ENCODE measurements around the gene ZCCHC10. TPM values are rescaled to one million over a fixed set of nuclear protein-coding genes. Genes with fewer than 3 reads are reported as not detected.

The ZCCHC10 gene
- 25.2 TPM for total RNA-seq

GRCh38 chr5:133025804-133026663 lies at the start of gene ZCCHC10:
ZCCHC10 (minus strand) TSS chr5:133026549; CDS start chr5:133026537, 12 bp downstream.
- no peaks in the 10 kb centered on the region for H3K27me3 ChIP-seq (ENCODE audit: insufficient read depth, low read length)
- H3K4me3 ChIP-seq (ENCODE audit: low read length) = peak within 1 kb of the TSS; percentile 97
- peaks cover 17% of the 10 kb centered on the region for H3K4me1 ChIP-seq (ENCODE audit: insufficient read depth, low read length)
- H3K9me3 ChIP-seq (ENCODE audit: low read depth, low read length) = no peaks in the 10 kb centered on the region

DNA sequence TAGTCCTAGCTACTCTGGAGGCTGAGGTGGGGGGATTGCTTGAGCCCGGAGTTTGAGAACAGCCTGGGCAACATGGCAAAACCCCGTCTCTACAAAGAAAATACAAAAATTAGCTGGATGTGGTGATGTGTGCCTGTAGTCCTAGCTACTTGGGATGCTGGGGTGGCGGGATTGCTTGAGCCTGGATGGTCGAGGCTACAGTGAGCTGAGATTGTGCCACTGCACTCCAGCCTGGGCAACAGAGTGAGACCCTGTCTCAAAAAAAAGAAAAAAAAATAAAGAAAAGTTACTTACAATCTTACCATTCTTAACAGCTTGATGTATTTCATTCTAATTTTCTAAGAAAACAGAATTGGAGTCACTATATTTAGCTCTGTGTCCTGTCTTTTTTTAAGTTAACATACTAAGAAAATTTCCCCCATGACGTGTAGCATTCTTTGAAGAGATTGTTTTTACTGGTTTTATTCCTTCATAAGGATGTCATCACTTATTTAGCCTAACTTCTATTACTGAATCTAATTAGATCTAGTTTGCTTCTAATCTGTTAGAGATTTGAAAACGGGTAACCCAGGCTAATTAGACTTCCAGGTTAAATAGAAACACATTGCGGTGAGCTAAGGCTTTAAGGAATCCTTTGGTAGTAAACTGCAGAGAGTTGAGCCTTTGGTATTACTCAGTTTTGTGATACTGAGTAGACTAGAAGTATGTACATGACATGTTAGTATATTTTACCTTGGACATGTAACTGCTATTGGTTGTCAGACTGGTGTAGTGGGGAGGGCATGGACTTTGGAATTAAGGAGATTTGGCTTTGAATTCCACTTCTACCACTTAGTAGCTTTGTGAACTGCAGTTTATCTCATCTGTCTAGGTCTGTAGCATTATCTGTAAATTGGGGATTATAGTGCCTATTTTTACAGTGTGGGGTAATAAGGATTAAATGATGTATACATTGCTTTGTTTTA lies 49.5 kb upstream of the ZCCHC10 start:
- no peaks in the 10 kb centered on the region for H3K27me3 ChIP-seq (ENCODE audit: insufficient read depth, low read length)
- H3K4me3 ChIP-seq (ENCODE audit: low read length) = no peak overlapping the region
- no peaks in the 10 kb centered on the region for H3K4me1 ChIP-seq (ENCODE audit: insufficient read depth, low read length)
- H3K9me3 ChIP-seq (ENCODE audit: low read depth, low read length) = no peaks in the 10 kb centered on the region

- Histone ChIP-seq H3K4me1 (ENCODE audit: insufficient read depth, low read length) (no peaks in the 10 kb centered on the region), H3K4me3 (ENCODE audit: low read length) (no peak overlapping the region), H3K9me3 (ENCODE audit: low read depth, low read length) (no peaks in the 10 kb centered on the region), H3K27me3 (ENCODE audit: insufficient read depth, low read length) (no peaks in the 10 kb centered on the region)
Observed at GRCh38 chr5:133072021-133072420, 45.7 kb upstream of the ZCCHC10 start.

- no peaks in the 10 kb centered on the region for H3K27me3 ChIP-seq (ENCODE audit: insufficient read depth, low read length)
- no peaks in the 10 kb centered on the region for H3K9me3 ChIP-seq (ENCODE audit: low read depth, low read length)
- H3K4me3 ChIP-seq (ENCODE audit: low read length) = no peak overlapping the region
- peaks cover 17% of the 10 kb centered on the region for H3K4me1 ChIP-seq (ENCODE audit: insufficient read depth, low read length)
Observed at GRCh38 chr5:133066045-133066444, 39.7 kb upstream of the ZCCHC10 start.

DNA sequence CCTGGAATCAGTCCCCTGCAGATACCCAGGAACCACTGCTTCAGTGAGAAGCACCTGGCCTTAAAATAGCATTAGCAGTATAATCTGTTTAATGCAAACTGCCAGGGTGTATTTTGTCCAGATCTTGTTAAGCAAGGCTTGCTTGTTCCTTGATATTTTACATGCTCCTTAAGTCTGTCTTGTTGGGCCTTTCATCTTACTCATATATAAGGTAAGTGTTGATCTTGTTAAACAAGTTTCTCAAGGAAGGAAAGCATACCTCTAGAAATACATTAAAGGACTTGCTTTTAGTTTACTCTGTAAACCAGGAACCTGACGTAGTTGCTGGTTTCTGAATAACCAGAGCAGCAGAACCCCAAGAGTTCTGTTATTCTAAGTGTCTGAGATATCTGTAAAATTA lies 39.1 kb upstream of the ZCCHC10 start:
- Histone ChIP-seq H3K4me3 (ENCODE audit: low read length) (no peak overlapping the region), H3K27me3 (ENCODE audit: insufficient read depth, low read length) (no peaks in the 10 kb centered on the region), H3K9me3 (ENCODE audit: low read depth, low read length) (no peaks in the 10 kb centered on the region), H3K4me1 (ENCODE audit: insufficient read depth, low read length) (peaks cover 17% of the 10 kb centered on the region)

- Histone ChIP-seq H3K4me3 (ENCODE audit: low read length) (no peak overlapping the region), H3K4me1 (ENCODE audit: insufficient read depth, low read length) (peaks cover 17% of the 10 kb centered on the region), H3K9me3 (ENCODE audit: low read depth, low read length) (no peaks in the 10 kb centered on the region), H3K27me3 (ENCODE audit: insufficient read depth, low read length) (no peaks in the 10 kb centered on the region)
Observed at GRCh38 chr5:133063965-133064364, 37.6 kb upstream of the ZCCHC10 start.

DNA sequence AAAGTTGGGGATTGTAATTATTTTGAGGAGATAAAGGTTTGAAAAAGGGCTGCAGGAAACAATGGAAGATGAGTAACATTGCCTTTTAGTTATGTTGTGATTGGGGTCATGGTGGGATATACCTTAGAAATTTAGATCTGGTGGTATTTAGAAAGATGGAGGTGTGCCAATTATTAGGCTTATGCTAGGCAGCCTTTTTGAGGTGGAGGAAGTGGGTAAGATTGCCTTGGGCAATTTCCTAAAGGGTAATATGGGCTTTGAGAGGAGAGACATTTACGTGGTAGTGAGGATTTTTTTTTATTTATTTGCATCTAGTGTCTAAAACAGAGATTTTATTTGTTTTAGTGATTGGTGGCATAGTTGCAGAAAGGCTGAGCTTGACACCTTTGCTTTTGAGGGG lies 35.9 kb upstream of the ZCCHC10 start:
- Histone ChIP-seq H3K4me1 (ENCODE audit: insufficient read depth, low read length) (peaks cover 29% of the 10 kb centered on the region), H3K27me3 (ENCODE audit: insufficient read depth, low read length) (no peaks in the 10 kb centered on the region), H3K9me3 (ENCODE audit: low read depth, low read length) (no peaks in the 10 kb centered on the region), H3K4me3 (ENCODE audit: low read length) (no peak overlapping the region)

DNA sequence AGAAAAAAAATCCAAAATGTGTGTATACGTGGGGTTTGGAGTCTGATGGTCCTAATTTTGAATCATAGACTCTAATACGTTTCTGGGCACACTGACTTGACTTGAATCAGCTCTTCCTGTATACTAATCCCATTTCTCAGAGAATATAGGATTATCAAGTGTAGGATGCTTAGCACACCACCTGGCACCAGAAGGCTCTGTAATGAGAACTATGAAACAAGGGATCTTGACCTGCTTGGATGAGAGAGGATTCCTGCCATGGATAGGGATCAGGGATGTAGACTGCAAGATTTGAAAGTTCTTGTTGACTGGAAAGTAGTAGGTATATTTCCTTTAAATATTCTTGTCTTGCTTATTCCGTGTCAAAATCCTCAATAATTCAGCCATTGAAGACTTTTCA lies 33.3 kb upstream of the ZCCHC10 start:
- peaks cover 39% of the 10 kb centered on the region for H3K4me1 ChIP-seq (ENCODE audit: insufficient read depth, low read length)
- H3K4me3 ChIP-seq (ENCODE audit: low read length) = no peak overlapping the region
- H3K9me3 ChIP-seq (ENCODE audit: low read depth, low read length) = no peaks in the 10 kb centered on the region
- H3K27me3 ChIP-seq (ENCODE audit: insufficient read depth, low read length) = no peaks in the 10 kb centered on the region

DNA sequence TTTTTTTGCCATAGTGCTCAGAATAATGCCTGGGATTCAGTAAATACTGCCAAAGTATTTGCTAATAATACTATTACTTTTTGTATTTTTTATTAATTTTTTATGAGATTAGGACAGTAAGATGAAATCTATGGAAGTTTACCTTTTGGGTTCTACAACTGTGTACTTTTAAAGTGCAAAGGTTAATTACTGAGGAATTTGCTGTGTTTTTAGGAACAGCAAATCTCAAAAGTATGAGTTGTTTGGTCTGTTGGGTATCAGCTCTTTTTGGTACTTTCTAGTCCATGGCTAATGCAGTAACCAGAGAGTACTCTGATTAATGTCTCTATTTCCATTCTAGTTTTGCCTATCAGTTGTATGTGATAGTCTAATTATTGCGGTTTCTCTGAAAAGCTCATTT lies 30.5 kb upstream of the ZCCHC10 start:
- Histone ChIP-seq H3K4me3 (ENCODE audit: low read length) (no peak overlapping the region), H3K9me3 (ENCODE audit: low read depth, low read length) (no peaks in the 10 kb centered on the region), H3K27me3 (ENCODE audit: insufficient read depth, low read length) (no peaks in the 10 kb centered on the region), H3K4me1 (ENCODE audit: insufficient read depth, low read length) (peaks cover 47% of the 10 kb centered on the region)

DNA sequence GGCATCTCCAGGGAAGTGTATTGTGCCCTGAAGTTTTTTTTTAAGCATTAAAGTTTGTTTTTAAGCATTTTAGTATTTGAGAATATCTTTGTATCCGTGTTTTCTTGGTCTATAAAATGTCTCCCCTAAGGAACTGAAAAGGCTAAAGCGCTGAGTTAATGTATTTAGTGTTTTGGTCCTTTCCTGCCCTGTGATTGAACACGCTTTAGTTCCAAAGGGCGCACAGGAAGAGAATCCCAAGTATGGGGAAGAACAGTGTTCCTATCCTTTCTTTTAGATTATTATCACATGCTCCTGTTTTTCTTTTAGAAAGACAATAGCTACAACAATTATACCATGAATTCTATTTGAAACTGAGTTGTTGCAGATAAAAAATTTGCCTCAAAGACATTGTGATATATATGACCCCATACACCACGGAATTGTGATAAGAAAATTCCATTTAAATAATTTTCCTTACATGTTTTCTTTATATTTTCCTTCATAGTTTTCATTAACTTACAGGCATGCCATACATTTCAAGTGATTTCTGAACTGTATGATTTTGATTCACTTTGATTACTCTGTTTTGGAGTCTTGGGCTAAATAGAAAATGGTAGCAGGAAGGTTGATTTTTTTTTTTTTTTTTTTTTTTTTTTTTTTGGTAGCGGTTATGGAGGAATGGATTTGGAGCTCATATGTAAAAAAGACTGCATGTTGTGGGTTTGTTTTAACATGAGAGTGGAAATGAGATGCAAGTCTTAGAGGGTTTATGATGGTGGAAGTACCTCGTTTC lies 28.5 kb upstream of the ZCCHC10 start:
- Histone ChIP-seq H3K9me3 (ENCODE audit: low read depth, low read length) (no peaks in the 10 kb centered on the region), H3K4me3 (ENCODE audit: low read length) (no peak overlapping the region), H3K27me3 (ENCODE audit: insufficient read depth, low read length) (no peaks in the 10 kb centered on the region), H3K4me1 (ENCODE audit: insufficient read depth, low read length) (peaks cover 52% of the 10 kb centered on the region)

GRCh38 chr5:133053448-133053847 lies 27.1 kb upstream of the ZCCHC10 start:
- peaks cover 50% of the 10 kb centered on the region for H3K4me1 ChIP-seq (ENCODE audit: insufficient read depth, low read length)
- no peak overlapping the region for H3K4me3 ChIP-seq (ENCODE audit: low read length)
- H3K27me3 ChIP-seq (ENCODE audit: insufficient read depth, low read length) = no peaks in the 10 kb centered on the region
- no peaks in the 10 kb centered on the region for H3K9me3 ChIP-seq (ENCODE audit: low read depth, low read length)

DNA sequence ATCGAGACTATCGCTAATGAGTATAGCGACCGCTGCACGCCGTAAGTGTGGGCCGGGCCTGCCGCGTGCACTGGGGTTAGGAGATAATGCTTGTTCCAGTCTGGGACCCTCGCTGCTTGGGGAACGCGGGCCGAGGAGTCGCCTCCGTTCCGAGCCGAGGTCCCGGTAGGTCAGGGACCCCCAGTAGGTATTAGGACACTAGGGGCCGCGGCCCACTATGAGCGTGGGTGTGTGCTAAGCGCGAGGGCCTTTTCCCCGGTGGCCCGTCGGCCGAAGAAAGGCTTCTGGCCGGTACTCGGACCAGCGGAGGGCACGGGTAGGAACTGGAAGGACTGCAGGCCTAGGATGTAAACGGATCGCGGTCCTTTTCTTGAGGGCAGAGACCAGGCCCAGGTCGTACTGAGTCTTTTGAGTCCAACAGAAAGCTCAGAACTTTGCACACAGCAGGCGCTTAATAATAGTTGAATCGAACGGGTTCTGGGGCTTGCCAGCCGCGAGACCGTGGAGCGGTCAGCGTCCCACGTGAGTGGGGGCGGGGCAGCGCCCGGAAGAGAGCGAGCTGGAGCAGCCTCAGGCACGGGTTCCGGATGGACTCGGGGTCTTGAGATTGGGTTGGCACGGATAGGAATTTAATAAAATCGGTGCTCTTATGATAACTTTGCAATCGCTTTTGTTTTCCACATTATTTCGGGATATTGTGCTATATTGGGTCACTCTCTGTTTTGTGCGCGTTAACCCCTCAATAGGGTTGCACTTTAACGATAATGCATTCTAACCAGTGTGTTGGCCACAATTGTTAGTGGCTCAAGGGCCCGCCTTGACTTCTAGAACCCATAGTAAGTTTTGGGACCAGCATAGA lies 26.2 kb upstream of the ZCCHC10 start:
- no peaks in the 10 kb centered on the region for H3K9me3 ChIP-seq (ENCODE audit: low read depth, low read length)
- no peaks in the 10 kb centered on the region for H3K27me3 ChIP-seq (ENCODE audit: insufficient read depth, low read length)
- peak overlapping the region; percentile 73 for H3K4me3 ChIP-seq (ENCODE audit: low read length)
- H3K4me1 ChIP-seq (ENCODE audit: insufficient read depth, low read length) = peaks cover 44% of the 10 kb centered on the region

DNA sequence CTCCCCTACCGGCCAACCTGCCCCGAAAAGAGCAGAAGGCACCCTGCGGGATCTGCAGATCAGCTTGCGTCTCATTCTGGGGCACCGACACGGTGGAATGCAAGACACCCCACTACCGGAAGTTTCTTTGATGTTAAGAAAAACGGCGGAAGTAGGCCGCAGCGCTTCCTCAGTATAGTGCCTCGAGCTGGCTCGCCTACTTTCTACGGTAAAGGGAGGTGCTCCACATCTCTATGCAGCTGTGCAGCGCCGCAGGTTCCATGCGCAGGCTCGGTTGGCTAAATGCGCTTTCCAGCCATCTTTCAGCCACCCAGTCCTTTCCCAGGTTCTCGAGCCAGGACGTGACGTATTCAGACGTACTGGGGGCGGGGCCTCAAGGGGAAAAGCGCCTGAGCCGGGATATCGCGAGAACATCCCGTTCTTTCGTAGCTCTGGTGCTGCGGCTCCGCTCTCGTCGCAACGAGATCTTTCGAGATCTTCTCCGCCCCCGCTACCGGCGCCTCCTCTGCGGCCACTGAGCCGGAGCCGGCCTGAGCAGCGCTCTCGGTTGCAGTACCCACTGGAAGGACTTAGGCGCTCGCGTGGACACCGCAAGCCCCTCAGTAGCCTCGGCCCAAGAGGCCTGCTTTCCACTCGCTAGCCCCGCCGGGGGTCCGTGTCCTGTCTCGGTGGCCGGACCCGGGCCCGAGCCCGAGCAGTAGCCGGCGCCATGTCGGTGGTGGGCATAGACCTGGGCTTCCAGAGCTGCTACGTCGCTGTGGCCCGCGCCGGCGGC lies 25.4 kb upstream of the ZCCHC10 start, which contains the start of gene HSPA4:
TSS of gene HSPA4 (plus strand) at position 472 of the 775 bp plus-strand sequence. CDS start at position 710, 238 bp downstream.
- no peaks in the 10 kb centered on the region for H3K27me3 ChIP-seq (ENCODE audit: insufficient read depth, low read length)
- peak within 1 kb of the TSS; percentile 73 for H3K4me3 ChIP-seq (ENCODE audit: low read length)
- no peaks in the 10 kb centered on the region for H3K9me3 ChIP-seq (ENCODE audit: low read depth, low read length)
- H3K4me1 ChIP-seq (ENCODE audit: insufficient read depth, low read length) = peaks cover 36% of the 10 kb centered on the region

Data from mononuclear cell (primary cell).